GM15510 (cell line): Measurements from ENCODE around the gene LEF1.

ENCODE experiments used
- POLR2A ChIP-seq: IDR thresholded peaks from 3 replicates; pipeline ENCODE4 v1.6.1; 2011; ENCODE audit warnings: borderline replicate concordance; ENCODE audit not compliant: insufficient read length; ENCODE audit errors: extremely low read depth

LEF1 gene

DNA sequence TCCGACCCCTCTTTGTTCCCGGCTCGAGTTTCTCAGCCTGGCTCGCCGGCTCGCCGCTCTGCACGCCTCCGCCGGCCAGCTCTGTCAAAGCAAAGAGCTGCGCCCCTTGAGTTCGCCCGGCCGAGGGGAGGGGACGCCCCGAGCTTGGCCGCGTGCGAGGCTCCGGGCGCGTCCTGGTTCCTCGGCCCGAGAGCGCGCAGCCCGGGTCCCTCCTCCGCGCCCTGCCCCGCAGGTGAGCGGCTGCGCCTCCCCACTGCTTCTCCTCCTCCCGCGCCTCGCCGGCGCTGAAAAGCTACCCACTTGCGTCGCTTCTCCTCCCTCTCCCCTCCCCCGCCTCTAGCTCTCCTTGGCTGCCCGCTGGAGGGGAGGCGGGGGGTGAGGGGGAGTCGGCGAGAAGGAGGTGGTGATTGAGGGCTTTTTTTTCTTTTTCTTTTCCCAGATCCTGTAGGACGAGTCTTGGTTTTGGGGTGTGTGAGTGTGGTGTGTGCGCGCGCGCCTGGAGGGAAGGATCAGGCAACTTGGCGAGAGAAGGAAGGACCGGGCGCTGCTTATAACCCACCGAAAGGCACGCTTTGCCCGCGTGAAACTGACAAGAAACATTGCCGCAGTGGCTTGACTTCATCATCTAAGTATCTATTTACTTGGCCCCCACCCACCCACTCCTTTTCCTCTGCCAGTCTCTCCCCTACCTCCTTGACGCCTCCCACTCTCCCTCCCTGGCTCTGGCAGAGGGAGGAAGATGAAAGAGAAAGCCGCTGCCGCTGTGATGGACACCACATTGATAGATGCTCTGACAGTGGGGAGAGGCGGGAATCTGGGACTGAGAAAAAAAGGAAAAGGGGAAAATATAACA, at the start of gene LEF1:
Gene LEF1 (minus strand): TSS at position 262 of the 853 bp plus-strand sequence. CDS start 1,165 bp downstream, outside the sequence.
- TF ChIP-seq POLR2A, result no peak

DNA sequence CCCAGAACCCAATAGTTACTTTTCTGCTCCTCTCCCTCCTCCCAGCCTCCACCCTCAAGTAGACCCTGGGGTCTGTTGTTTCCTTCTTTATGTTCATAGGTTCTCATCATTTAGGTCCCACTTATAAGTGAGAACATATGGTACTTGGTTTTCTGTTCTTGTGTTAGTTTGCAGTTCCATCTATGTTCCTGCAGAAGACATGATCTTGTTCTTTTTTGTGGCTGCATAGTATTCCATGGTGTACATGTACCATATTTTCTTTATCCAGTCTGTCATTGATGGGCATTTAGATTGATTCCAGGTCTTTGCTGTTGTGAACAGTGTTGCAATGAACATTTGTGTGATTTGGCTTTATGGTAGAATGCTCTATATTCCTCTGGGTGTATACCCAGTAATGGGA, 47.8 kb upstream of the LEF1 start:
- TF ChIP-seq POLR2A, result no peak

- TF ChIP-seq POLR2A, result no peak
Observed at GRCh38 chr4:108215055-108215454, 46.3 kb upstream of the LEF1 start.

DNA sequence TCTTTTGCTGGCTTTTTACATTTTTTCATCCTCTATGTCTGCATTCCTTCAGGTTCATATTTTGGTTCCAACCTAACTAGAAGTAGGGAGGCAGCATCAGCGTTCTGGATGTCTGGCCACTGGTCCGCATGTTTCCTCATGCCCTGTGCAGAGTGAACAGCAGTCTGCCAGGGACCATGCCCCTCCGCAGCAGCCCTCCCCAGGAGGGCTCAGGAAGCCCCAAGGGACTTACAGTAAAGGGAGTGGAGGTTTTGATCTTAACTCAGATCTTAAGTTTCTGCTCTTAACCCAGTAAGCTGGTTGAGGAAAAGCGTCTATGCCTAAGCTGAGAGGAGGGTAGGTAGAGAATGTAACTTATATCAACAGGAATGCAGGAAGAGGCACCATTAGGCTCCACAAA, 45.0 kb upstream of the LEF1 start:
- no peak for TF ChIP-seq POLR2A

DNA sequence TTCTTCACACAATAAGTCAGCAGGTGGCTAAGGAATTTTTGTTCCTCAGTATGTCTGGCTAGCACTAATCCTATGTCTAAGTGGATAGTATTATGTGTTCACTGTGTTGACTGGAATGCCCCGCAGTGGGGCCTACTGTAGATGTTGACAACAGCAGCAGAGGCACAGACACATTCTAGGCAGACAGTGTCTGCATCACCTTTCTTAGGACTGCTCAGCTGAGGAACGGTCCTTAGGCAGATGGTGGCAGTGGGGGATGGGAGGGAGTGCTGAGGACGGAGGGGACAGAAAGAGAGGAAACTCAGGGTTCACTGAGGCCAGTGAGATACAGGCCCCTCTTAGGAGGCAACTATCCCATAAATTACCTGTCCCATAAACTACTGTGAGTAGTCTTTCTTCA, 44.6 kb upstream of the LEF1 start:
- TF ChIP-seq POLR2A, result no peak

DNA sequence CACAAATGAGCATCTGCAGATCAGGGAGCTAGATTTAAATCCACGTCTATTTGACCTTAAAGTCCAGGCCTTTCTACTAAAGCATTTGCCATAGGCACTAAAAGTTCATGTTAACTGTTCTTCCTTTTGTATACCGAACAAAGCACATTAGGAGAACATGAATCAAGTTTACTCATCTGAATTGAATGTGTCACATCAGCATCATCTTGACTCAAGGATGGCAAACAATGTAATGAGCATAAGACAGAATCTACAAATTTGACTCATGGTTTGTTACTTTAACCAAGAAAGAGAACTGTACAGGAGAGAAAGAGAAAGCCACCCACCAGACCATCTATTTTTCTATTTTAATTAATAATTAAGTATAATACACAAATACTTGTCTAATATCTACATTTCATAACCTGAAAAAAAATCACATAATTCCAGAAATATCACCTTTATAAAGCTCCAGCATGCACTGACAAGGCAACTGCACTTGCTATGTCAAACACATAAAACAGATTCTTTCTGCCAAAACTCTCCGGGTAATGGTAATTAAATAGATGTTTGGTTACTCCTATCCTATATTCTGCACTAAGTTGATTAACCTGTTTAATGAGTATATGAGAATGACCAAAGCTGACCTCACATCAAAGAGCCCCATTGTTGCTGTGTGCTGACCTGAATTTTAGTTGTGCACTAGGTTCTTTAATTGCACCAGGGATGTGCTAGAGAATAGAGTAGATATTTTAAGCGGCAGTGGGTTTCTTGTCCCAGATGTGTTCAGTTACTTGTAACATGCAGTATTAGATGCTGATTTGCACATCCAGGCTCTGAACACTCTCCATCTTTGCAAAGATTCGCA, 42.5 kb upstream of the LEF1 start:
- TF ChIP-seq POLR2A, result no peak

GRCh38 chr4:108209489-108209888, 40.8 kb upstream of the LEF1 start:
- TF ChIP-seq POLR2A, result no peak

- no peak for TF ChIP-seq POLR2A
Observed at GRCh38 chr4:108205859-108206258, 37.1 kb upstream of the LEF1 start.

DNA sequence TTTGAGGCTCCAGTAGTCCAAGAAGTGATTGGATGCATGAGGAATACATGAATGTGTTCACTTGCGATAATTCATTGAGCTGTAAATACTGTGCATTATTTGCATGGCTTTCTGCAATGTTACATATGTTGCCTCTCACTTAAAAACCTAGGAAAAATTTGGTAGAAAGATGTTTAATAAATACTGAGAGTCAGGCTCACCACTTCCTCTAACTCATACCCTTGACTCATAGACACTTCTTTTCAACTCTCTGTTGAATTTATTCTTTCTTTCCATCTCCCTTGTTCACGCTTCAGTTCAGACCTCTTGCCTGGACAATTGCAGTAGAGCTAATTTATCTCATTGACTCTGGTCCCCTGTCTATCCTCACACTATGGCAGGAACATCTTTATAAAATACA, 35.8 kb upstream of the LEF1 start:
- no peak for TF ChIP-seq POLR2A

- TF ChIP-seq POLR2A, result no peak
Observed at GRCh38 chr4:108203377-108203776, 34.6 kb upstream of the LEF1 start.

- TF ChIP-seq POLR2A, result no peak
Observed at GRCh38 chr4:108201774-108202173, 33.0 kb upstream of the LEF1 start.

DNA sequence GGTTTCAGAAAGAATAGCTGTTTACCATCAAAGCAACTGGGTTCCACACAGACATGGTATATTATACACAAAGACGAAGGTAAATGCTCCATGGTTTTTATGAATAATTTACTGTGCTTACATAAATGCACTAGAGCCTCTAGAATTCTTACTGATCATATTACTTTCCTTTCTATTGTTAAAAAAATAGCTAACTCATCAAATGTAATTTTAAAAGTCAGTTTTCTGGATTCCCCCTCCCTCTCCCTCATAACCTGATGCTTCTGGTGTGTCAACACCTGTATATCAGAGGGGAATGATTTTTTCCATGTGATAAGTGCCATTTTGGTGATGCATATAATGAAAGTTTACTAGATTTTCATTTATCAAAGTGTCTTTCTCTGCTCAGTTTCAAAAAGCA, 31.1 kb upstream of the LEF1 start:
- no peak for TF ChIP-seq POLR2A

DNA sequence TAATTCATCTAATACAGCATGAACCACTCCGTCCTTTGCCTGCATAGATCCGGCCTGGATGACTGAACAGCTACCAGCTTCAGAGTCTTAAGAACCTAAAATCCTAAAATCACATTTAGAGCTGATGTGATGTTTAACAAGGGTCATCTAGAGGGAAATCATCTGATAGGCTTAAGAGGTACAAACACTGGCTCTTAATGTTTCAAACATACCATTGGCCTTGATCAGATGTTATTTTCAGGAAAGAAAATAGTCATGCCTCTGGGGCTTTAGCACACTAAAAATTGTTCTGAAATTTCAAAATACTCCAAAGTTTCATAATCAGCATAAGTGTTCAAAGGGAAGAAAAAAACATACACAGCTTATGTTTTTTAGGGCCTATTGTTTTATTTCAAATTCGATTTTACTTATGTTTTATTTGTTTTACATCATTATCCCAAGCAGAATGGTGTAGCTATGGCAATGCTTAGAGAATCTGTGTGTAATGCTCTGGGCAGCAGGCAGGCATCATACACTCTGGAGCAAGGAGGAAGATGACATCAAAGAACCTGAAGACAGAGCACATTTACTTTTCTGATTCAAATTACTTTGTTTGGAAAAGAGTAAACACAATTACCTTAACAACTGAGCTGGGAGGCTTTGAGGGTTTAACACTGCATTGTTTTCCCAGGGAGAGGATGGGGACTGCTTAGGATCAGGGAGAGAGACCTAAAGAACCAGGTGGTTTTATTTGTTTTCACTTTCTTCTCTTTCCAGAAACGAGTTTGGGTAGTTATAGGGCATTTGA, 25.3 kb upstream of the LEF1 start:
- TF ChIP-seq POLR2A, result no peak

DNA sequence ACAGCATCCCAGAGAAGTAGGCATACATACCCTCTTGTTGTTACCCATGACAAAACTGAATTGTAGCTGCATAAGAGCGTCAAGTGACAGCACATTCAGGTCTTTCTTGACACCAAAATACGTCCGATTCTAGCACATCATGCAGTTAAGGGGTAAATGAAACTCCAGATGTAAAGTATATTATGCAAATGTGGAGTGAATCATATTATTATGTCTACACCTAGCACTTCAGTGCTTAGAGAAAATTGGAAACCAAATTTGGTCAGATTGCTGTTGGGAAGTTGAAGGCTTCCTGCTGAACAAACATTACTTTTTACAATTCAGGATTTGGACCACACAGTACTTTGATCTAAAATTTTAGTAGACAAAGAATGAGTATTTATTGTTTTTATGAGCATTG, 24.2 kb upstream of the LEF1 start:
- no peak for TF ChIP-seq POLR2A

GRCh38 chr4:108192056-108192455, 23.3 kb upstream of the LEF1 start:
- TF ChIP-seq POLR2A, result no peak
